H1 (cell line): ENCODE results near the gene LGI4. TPM values are rescaled to one million over a fixed set of nuclear protein-coding genes. Genes with fewer than 3 reads are reported as not detected.

ENCODE experiments used
- CTCF ChIA-PET: fragments of 300-600 bp; sonication (Branson Sonifier 250); formaldehyde crosslinking; loops from one replicate; lab custom pipeline; 2021; ENCODE audit not compliant: partially characterized antibody; lab: Charles Lee
- POLR2A ChIA-PET: fragments of 300-600 bp; sonication (Branson Sonifier 250); formaldehyde crosslinking; loops from one replicate; lab custom pipeline; 2021; ENCODE audit warnings: inconsistent platforms; ENCODE audit not compliant: partially characterized antibody; lab: Charles Lee
- DNase-seq, 2 experiments: peaks; one replicate each; pipeline versions ENCODE4 v3.0.0 to v3.0.0-alpha.2; 2010 to 2022; ENCODE audit warnings: low spot score in 2 of 2, low read depth in 1 of 2, mixed read lengths in 1 of 2
- FAIRE-seq: peaks from 2 replicates; lab custom pipeline; 2011; peaks lifted over from hg19 to GRCh38; lab: Jason Lieb, UNC
- H2AFZ ChIP-seq: 2 replicates; pipeline ENCODE4 v1.8.1; 2012; ENCODE audit warnings: low read length, inconsistent platforms
- H2AK5ac ChIP-seq: 2 replicates; pipeline ENCODE4 v1.6.1; 2013; ENCODE audit warnings: low read depth, low read length
- H2BK120ac ChIP-seq: replicated peaks from 2 replicates; pipeline ENCODE3; 2013; ENCODE audit warnings: low read depth, low read length, inconsistent platforms
- H2BK12ac ChIP-seq: 2 replicates; pipeline ENCODE4 v1.6.1; 2013; ENCODE audit warnings: low read depth, low read length
- H2BK15ac ChIP-seq: 2 replicates; pipeline ENCODE4 v1.6.1; 2013; ENCODE audit warnings: low read length
- H2BK20ac ChIP-seq: 2 replicates; pipeline ENCODE4 v1.6.1; 2013; ENCODE audit warnings: low read length
- H2BK5ac ChIP-seq: 2 replicates; pipeline ENCODE4 v1.6.1; 2013; ENCODE audit warnings: low read depth, low read length
- H3K14ac ChIP-seq: 2 replicates; pipeline ENCODE4 v1.6.1; 2013; ENCODE audit warnings: inconsistent platforms; ENCODE audit not compliant: insufficient read length
- H3K18ac ChIP-seq: 2 replicates; pipeline ENCODE4 v1.6.1; 2013; ENCODE audit warnings: low read length; ENCODE audit errors: extremely low read depth
- H3K23ac ChIP-seq: 2 replicates; pipeline ENCODE4 v1.6.1; 2013; ENCODE audit warnings: inconsistent platforms; ENCODE audit not compliant: insufficient read length
- H3K23me2 ChIP-seq: 2 replicates; pipeline ENCODE4 v1.6.1; 2013; ENCODE audit warnings: low read depth, low read length
- H3K27ac ChIP-seq: 2 replicates; pipeline ENCODE4 v1.6.1; 2011; ENCODE audit warnings: low read depth, low read length, inconsistent platforms
- H3K27me3 ChIP-seq, 4 experiments: replicated peaks in 1 of 4; 1 replicate in 1 of 4; 2 replicates in 3 of 4; pipeline versions ENCODE4 v1.6.1 to v1.8.1; 2011 to 2013; ENCODE audit warnings: low read length in 3 of 4, mild to moderate bottlenecking in 3 of 4, inconsistent platforms in 2 of 4, mixed read lengths in 2 of 4, moderate library complexity in 1 of 4; ENCODE audit not compliant: control insufficient read depth in 3 of 4, insufficient read depth in 3 of 4; ENCODE audit errors: extremely low read depth in 1 of 4
- H3K36me3 ChIP-seq, 4 experiments: 2 replicates each; pipeline versions ENCODE4 v1.6.1 to v1.8.1; 2011 to 2013; ENCODE audit warnings: mild to moderate bottlenecking in 4 of 4, low read length in 3 of 4, moderate library complexity in 2 of 4, control low read depth in 1 of 4, inconsistent platforms in 1 of 4; ENCODE audit not compliant: insufficient read depth in 4 of 4, control insufficient read depth in 2 of 4
- H3K4ac ChIP-seq: replicated peaks from 2 replicates; pipeline ENCODE3; 2013; ENCODE audit warnings: low read length, low read depth, mixed read lengths, inconsistent platforms; ENCODE audit not compliant: insufficient read length
- H3K4me1 ChIP-seq, 4 experiments: replicated peaks in 1 of 4; 1 replicate in 1 of 4; 2 replicates in 3 of 4; pipeline versions ENCODE4 v1.6.1 to v1.8.1; 2011 to 2013; ENCODE audit warnings: low read length in 3 of 4, inconsistent platforms in 2 of 4, mixed read lengths in 1 of 4; ENCODE audit not compliant: insufficient read depth in 4 of 4, control insufficient read depth in 3 of 4
- H3K4me2 ChIP-seq, 2 experiments: 2 replicates each; pipeline versions ENCODE4 v1.6.1 to v1.8.1; 2011 to 2013; ENCODE audit warnings: low read depth in 2 of 2, low read length in 2 of 2, control low read depth in 1 of 2, inconsistent platforms in 1 of 2, mild to moderate bottlenecking in 1 of 2; ENCODE audit not compliant: insufficient read depth in 1 of 2
- H3K4me3 ChIP-seq, 4 experiments: fragments of 200-600, 300-600 bp in 1 of 4; sonication (generic), shearing (Covaris generic), sonication (Bioruptor Twin) in 1 of 4; 2 replicates each; pipeline versions ENCODE4 v1.5.1 to v1.8.1; 2011 to 2016; ENCODE audit warnings: low read length in 4 of 4, low read depth in 3 of 4, control low read depth in 2 of 4, inconsistent platforms in 2 of 4, mild to moderate bottlenecking in 2 of 4, mixed read lengths in 1 of 4, moderate library complexity in 1 of 4; ENCODE audit not compliant: insufficient read depth in 2 of 4; ENCODE audit errors: extremely low read depth in 1 of 4
- H3K56ac ChIP-seq: replicated peaks from 2 replicates; pipeline ENCODE3; 2013; ENCODE audit warnings: low read depth, mild to moderate bottlenecking, mixed read lengths, low read length, inconsistent platforms; ENCODE audit not compliant: insufficient read length
- H3K79me1 ChIP-seq: 2 replicates; pipeline ENCODE4 v1.6.1; 2013; ENCODE audit warnings: low read depth, low read length, control low read depth
- H3K79me2 ChIP-seq, 2 experiments: 2 replicates each; pipeline versions ENCODE4 v1.6.1 to v1.8.1; 2012 to 2013; ENCODE audit warnings: low read length in 2 of 2, mild to moderate bottlenecking in 2 of 2, inconsistent platforms in 1 of 2; ENCODE audit not compliant: insufficient read depth in 2 of 2, control insufficient read depth in 1 of 2
- H3K9ac ChIP-seq, 4 experiments: replicated peaks in 1 of 4; 1 replicate in 1 of 4; 2 replicates in 3 of 4; pipeline versions ENCODE4 v1.6.1 to v1.8.1; 2011 to 2013; ENCODE audit warnings: low read depth in 3 of 4, low read length in 3 of 4, control low read depth in 2 of 4, mild to moderate bottlenecking in 2 of 4, moderate library complexity in 2 of 4, inconsistent platforms in 1 of 4; ENCODE audit errors: extremely low read depth in 1 of 4
- H3K9me3 ChIP-seq, 2 experiments: 2 replicates each; pipeline versions ENCODE4 v1.6.1 to v1.8.1; 2012 to 2013; ENCODE audit warnings: mild to moderate bottlenecking in 2 of 2, moderate library complexity in 2 of 2, control low read depth in 1 of 2, inconsistent platforms in 1 of 2, low read depth in 1 of 2, low read length in 1 of 2, mixed read lengths in 1 of 2; ENCODE audit not compliant: insufficient read depth in 2 of 2
- H4K20me1 ChIP-seq, 2 experiments: replicated peaks in 1 of 2; 2 replicates each; pipeline versions ENCODE3 to v1.8.1; 2011 to 2013; ENCODE audit warnings: inconsistent platforms in 2 of 2, low read length in 2 of 2, mild to moderate bottlenecking in 1 of 2; ENCODE audit not compliant: insufficient read depth in 2 of 2, control insufficient read depth in 1 of 2
- H4K5ac ChIP-seq: 2 replicates; pipeline ENCODE4 v1.6.1; 2013; ENCODE audit warnings: low read length, low read depth, mixed read lengths, inconsistent platforms; ENCODE audit not compliant: insufficient read length
- H4K8ac ChIP-seq: 2 replicates; pipeline ENCODE4 v1.8.0; 2013; ENCODE audit warnings: mild to moderate bottlenecking, moderate library complexity, low read length, inconsistent platforms; ENCODE audit not compliant: insufficient read depth; ENCODE audit errors: extremely low read depth
- H4K91ac ChIP-seq: replicated peaks from 2 replicates; pipeline ENCODE3; 2013; ENCODE audit warnings: low read length, mixed read lengths, inconsistent platforms; ENCODE audit not compliant: insufficient read length
- ATF3 ChIP-seq: IDR thresholded peaks from 2 replicates; pipeline ENCODE4 v1.6.1; 2011; ENCODE audit warnings: low read depth, mild to moderate bottlenecking, low read length; ENCODE audit not compliant: insufficient read depth
- CHD1 ChIP-seq: IDR thresholded peaks from 2 replicates; pipeline ENCODE4 v1.6.1; 2012; ENCODE audit warnings: low read depth, low read length, improper control_type of control experiment
- CHD2 ChIP-seq: IDR thresholded peaks from 2 replicates; pipeline ENCODE4 v1.6.1; 2012; ENCODE audit warnings: low read length, improper control_type of control experiment
- CREB1 ChIP-seq: IDR thresholded peaks from 2 replicates; pipeline ENCODE4 v1.6.1; 2012; ENCODE audit warnings: inconsistent platforms
- EGR1 ChIP-seq: IDR thresholded peaks from 2 replicates; pipeline ENCODE4 v1.6.1; 2011; ENCODE audit warnings: low read depth, low read length, borderline replicate concordance
- GTF2F1 ChIP-seq: IDR thresholded peaks from 2 replicates; pipeline ENCODE4 v1.6.1; 2012; ENCODE audit warnings: low read depth, low read length, improper control_type of control experiment, borderline replicate concordance
- RAD21 ChIP-seq, 2 experiments: IDR thresholded peaks in 1 of 2; conservative IDR thresholded peaks in 1 of 2; 2 replicates each; pipeline ENCODE4 v1.6.1; 2011; ENCODE audit warnings: low read depth in 2 of 2, low read length in 2 of 2, improper control_type of control experiment in 1 of 2, inconsistent platforms in 1 of 2, mild to moderate bottlenecking in 1 of 2, moderate library complexity in 1 of 2
- RNF2 ChIP-seq: fragments of 200-900, 300-1000 bp; sonication (generic); IDR thresholded peaks from 2 replicates; pipeline ENCODE4 v1.7.1; 2016; ENCODE audit warnings: borderline replicate concordance, low read depth, mild to moderate bottlenecking, antibody characterized with exemption, low read length; ENCODE audit not compliant: poor library complexity, severe bottlenecking; ENCODE audit errors: missing control alignments
- SP1 ChIP-seq: IDR thresholded peaks from 2 replicates; pipeline ENCODE4 v1.6.1; 2011; ENCODE audit warnings: low read depth, low read length
- SP4 ChIP-seq: IDR thresholded peaks from 2 replicates; pipeline ENCODE4 v1.6.1; 2012; ENCODE audit warnings: low read length, inconsistent platforms
- TAF1 ChIP-seq: IDR thresholded peaks from 2 replicates; pipeline ENCODE4 v1.6.1; 2011; ENCODE audit warnings: mild to moderate bottlenecking, low read depth, low read length
- TAF7 ChIP-seq: optimal IDR thresholded peaks from 2 replicates; pipeline ENCODE3; 2011; ENCODE audit warnings: low read depth, mild to moderate bottlenecking, inconsistent platforms, low read length, moderate library complexity, borderline replicate concordance
- TCF12 ChIP-seq: IDR thresholded peaks from 2 replicates; pipeline ENCODE4 v1.6.1; 2011; ENCODE audit warnings: low read depth, mild to moderate bottlenecking, low read length
- WGBS, 2 experiments: shearing (Covaris generic) in 1 of 2; methylation state at CpG; one replicate each; pipeline versions ENCODE4 v1.1.6 to v1.1.7; 2013 to 2015; ENCODE audit warnings: low lambda C conversion rate in 2 of 2, mixed read lengths in 2 of 2, inconsistent platforms in 1 of 2, low coverage in 1 of 2, missing lambda C conversion rate in 1 of 2; ENCODE audit not compliant: insufficient replicate concordance in 2 of 2, insufficient coverage in 1 of 2, insufficient read length in 1 of 2; ENCODE audit errors: extremely low coverage in 1 of 2, missing lambda C conversion rate in 1 of 2; 5-methylcytosine and 5-hydroxymethylcytosine counted together
- polyA plus RNA-seq, 7 experiments: library from polyadenylated mRNA; depleted of rRNA in 3 of 7; stranded (reverse) in 5 of 7; unstranded in 2 of 7; fragments of >200 nt in 5 of 7; fragments of 200-250 nt in 2 of 7; gene quantifications; 1 replicate in 5 of 7; 2 replicates in 1 of 7; 4 replicates in 1 of 7; pipeline versions ENCODE4 v1.2.1 to v1.2.3, GENCODE V29; 2011 to 2013; ENCODE audit warnings: missing spikeins in 2 of 7, mixed read lengths in 2 of 7
- total RNA-seq: library from RNA; stranded (reverse); fragmentation: NEBNext Ultra II Directional; extraction: Animal tissue kit (Norgen Biotek cat#: 25700); gene quantifications from 2 replicates; pipeline ENCODE4 v1.2.1, GENCODE V29; 2021

The LGI4 gene
- total and polyA plus RNA-seq, 2 of the 8 experiments (the other 6 are each of a cell fraction or from before 2014, with no cell fraction given) = 2.0 to 8.2 TPM

- Histone ChIP-seq H3K9ac (no peak within 1 kb of the TSS), H3K4me1 (peaks cover 3 to 30% (median 19%) of the 10 kb centered on the region in 4 experiments), H3K23me2 (peaks cover 17% of the 10 kb centered on the region; the same call in 1 of the 2 replicates), H3K4ac (peak within 1 kb of the TSS; percentile 19), H3K79me2 (no peaks in the 10 kb centered on the region), H3K27me3 (peaks cover 0 to 6% (median 1%) of the 10 kb centered on the region in 4 experiments; a peak in 3 of 7 replicates), H3K9me3 (no peaks in the 10 kb centered on the region), H3K23ac (no peak within 1 kb of the TSS), H3K27ac (no peak within 1 kb of the TSS), H3K14ac (no peak within 1 kb of the TSS), H2BK12ac (peak within 1 kb of the TSS; percentile 99; the same call in 1 of the 2 replicates), H3K56ac (no peak within 1 kb of the TSS), H2BK120ac (peak within 1 kb of the TSS; percentile 69), H3K4me2 (no peak within 1 kb of the TSS), H2AFZ (no peak within 1 kb of the TSS), H4K91ac (peak within 1 kb of the TSS; percentile 76), H4K5ac (no peak within 1 kb of the TSS), H3K36me3 (no peaks in the 10 kb centered on the region), H2BK15ac (peak within 1 kb of the TSS; percentile 98), H4K8ac (no peak within 1 kb of the TSS; the same call in 1 of the 2 replicates), H3K79me1 (no peaks in the 10 kb centered on the region), H4K20me1 (no peaks in the 10 kb centered on the region), H2BK20ac (peak within 1 kb of the TSS; percentile 95; the same call in 1 of the 2 replicates), H3K18ac (peak within 1 kb of the TSS; percentile 71), H3K4me3 (no peak within 1 kb of the TSS), H2BK5ac (peak within 1 kb of the TSS; percentile 52; the same call in 1 of the 2 replicates), H2AK5ac (0 out of 2 replicates have a peak within 1 kb of the TSS, but pooled peaks have one; percentile 84)
- ChIA-PET POLR2A (no interaction called here), CTCF (interaction anchor here (2.0 to 10.2 kb wide), 5 partner anchors 11 to 94 kb away, joined by 5 to 154 read pairs (median 22); partner anchors contain the start of gene FXYD3)
- DNase-seq (no peak), FAIRE-seq (no peak)
- 86% methylated on average over 12 of the region's 18 CpGs; no CpG with 5 or more reads in 1 of the 2 experiments for WGBS, 2 experiments
- TF ChIP-seq GTF2F1 = no peak
- TF ChIP-seq SP1 = no peak
- no peak for TF ChIP-seq TCF12
- no peak for TF ChIP-seq SP4
- no peak for TF ChIP-seq CHD1
- TF ChIP-seq RAD21 (IDR thresholded peaks at IDR 0.05 in 1 of 2, conservative IDR thresholded peaks at IDR 0.05 in 1 of 2; ENCODE audit: low read depth in 2 of 2, low read length in 2 of 2) = no peak
- TF ChIP-seq CHD2 = no peak
- no peak for TF ChIP-seq EGR1
- TF ChIP-seq CREB1 = no peak
- TF ChIP-seq TAF7 = no peak
- TF ChIP-seq RNF2 = no peak
- no peak for TF ChIP-seq TAF1
- no peak for TF ChIP-seq ATF3
Observed at GRCh38 chr19:35138305-35138892, 3.5 kb upstream of the LGI4 start, which contains the start of gene FXYD1. Gene FXYD1, plus strand, starts transcription at chr19:35138824. Its CDS starts 1,256 bp downstream, at chr19:35140080.
